Medulla oblongata (tissue), 1 donor: ENCODE results near the gene ACD.

Experiments
- DNase-seq: peaks from one replicate; pipeline ENCODE4 v3.0.0-alpha.2; 2015; ENCODE audit errors: extremely low spot score

Gene ACD

DNA sequence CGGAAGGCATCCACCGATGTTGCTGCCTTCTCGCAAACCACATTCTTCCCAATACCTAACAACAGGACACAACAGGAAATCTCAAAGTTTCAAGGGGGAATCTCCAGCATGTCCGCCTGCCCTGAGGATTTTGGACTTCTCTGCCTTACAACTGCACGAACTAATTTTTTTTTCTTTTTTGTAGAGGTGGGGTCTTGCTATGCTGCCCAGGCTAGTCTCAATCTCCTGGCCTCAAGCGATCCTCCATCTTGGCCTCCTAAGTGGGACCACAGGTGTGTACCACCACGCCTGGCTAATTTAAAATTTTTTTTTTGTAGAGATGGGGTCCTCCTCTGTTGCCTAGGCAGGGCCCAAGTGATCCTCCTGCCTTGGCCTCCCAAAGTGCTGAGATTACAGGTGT lies 15.9 kb upstream of the ACD start:
- no peak for DNase-seq

DNA sequence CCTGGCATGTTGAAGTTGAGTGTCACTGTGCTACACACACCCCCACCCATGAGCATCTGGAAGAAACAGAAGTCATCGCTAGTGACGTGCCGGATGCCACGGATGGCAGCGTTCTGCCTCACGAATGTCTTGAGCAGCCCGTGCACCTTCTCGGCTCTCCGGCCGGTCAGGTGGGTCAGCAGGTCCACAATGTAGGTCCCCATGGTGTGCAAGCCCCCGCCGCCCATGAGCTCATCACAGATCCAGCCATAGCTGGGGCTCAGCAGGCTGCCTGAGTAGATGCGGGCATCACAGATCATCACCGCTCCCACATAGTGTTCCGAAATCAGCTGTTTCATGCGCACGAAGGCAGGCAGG lies 15.5 kb upstream of the ACD start:
- DNase-seq, result no peak

DNA sequence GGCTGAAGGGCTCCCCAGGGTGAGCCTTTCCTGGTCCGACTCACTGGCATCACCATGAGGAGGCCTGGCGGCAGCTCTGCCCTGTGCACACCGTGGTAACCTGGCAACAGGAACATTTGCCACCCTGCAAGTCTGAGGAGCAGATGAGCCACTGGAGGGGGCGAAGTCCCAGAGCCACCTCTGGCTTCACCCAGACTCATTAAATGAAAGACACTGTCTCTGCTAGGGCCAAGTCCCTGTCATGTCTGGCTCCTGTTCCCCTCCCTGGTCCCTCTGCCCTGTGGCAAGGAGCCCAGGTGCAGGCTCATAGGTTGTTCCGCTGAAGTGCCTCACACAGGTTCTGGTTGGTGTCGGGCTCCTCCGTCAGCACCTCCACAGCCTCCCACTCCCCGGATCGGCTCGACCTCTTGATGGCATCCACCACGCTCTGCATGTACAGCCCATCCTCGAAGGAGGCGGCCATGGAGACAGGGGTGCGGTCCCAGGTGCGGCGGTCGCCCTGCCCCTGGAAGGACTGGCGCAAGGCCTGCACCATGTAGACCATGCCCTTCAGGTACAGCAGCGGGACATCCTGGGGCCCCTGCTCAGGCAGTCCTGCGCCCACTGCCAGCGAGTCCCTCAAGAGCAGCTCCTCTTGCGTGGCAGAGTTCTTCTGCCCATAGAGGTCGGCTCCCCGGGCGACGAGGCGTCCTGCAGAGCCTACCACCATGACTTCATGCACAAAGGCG lies 15.0 kb upstream of the ACD start:
- no peak for DNase-seq

DNA sequence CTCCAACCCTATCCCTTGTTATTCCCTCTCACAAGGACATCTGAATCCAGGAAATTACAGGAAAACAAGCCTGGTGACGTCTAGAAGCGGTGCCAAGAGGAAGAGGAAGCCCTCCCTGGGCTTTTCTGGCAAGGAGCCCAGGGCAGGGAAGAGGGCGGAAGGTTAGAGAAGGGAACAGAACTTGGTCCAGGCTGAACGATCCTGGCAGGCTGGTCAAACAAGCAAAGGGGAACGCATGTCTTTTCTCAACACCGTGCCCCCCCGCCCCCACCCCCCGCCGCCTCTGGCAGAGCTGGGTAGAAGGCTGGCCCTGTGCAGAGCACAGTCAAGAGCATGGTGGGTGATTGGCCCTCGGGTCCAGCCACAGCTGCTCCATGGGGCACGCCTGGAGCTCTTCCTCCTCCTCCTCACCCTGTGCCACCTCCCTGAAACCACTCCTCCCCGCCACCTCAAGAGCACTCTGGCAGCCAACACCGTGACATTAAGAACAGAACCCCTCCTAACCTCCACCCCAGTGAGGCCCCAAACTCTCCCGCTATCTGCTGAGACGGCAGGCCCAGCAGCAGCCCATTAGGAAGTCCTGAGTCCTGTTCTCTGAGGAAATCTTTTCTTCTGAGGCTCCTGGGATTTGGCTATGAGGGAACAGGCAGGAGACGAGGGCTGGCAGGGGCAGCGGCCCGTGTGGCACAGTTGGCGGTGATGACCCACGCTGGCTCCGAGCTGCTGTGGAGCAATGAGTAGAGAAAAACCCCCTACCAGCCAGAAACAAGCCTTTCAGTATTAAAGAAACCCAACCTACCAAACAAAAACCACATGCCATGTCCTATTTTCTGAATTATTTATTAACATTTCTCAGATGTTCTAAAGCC lies 13.9 kb upstream of the ACD start:
- peak; percentile 81 for DNase-seq

DNA sequence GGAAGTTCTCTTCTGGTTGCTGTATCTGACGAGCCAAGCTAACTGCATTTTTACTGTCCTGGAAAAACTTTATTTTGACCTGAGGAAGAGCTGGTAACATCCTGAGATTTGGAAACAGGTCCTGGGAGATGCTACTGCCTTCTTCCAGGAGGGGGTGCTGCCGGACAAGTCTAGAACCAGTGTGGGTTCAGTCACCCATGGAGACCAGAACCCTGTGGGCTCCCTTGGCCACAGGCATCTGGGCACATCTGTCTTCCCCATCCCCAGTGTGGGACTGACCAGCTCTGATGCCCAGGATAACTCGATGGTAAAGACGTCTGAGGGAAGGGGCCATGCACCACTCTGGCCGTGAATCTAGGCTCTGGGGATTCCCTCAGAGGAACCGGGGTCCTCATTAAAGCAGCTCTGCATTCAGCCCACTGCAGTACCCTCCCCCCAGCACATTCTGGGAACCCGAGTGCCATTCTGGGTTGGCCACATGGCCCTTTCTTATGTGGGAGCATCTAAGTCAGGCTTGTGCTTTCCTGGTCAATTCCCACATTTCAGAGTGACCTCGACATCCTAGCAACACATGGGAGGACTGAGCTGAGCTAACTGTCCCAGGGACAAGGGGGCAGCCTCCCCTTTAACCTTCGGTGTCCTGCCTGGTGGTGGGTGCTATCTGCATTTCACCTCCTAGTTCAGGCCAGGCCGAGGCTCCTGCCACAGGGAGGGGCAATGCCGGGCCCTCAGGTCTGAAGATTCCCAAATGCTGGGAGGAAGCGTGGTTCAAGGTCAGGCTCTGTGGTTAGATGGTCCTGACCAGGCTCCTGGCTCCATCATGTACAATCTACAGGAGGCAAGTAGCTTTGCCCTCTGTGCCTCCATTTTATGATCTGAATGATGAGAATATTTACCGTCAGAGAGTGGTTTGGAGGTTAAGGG lies 12.9 kb upstream of the ACD start:
- DNase-seq, result peak; percentile 75

DNA sequence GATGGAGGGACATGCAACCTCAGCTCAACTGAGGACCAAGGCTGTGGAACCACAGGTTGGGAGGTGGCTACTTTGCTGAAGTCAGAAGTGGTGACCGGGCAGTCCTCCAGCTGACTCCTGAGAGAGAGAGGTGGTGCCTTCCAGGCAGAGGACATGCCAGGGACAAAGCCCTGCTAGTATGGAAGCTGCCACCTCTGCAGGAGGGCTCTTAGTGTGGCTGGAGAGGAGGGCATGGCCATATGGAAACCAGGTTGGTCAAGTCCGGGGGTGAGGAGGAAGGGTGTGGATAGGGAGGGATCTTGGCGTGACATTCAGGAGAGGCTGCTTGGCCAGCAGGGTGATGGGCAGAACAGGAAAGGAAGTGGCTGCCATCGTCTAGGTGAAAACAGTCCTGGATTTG lies 12.2 kb upstream of the ACD start:
- DNase-seq, result no peak

DNA sequence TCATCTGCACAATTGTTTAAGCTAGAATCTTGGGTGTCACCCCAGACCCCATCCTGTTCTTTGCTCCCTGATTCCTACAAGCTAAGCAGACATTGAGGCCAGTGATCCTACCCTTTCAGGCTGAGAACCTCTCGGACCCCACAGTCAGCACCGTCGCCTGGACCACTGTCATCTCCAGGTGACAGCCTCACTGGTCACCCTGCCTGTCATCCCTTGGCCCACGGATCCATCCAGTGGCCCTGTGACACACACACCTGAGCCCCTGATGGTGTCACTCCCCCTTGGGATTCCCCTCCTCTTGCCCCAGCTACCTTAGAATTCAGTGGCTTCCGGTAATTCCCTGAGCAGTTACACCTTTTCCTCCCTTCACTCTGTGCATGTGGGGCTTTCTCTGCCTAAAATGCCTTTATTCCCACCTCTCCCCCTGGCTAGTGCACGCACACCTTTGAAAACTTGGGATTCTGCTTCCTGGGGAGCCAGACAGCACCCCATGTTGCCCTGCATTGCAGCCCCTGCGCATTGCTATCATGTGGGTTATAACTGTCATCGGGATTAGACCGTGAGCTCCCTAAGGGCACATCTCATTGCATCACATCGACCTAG lies 9.5 kb upstream of the ACD start:
- DNase-seq, result no peak

DNA sequence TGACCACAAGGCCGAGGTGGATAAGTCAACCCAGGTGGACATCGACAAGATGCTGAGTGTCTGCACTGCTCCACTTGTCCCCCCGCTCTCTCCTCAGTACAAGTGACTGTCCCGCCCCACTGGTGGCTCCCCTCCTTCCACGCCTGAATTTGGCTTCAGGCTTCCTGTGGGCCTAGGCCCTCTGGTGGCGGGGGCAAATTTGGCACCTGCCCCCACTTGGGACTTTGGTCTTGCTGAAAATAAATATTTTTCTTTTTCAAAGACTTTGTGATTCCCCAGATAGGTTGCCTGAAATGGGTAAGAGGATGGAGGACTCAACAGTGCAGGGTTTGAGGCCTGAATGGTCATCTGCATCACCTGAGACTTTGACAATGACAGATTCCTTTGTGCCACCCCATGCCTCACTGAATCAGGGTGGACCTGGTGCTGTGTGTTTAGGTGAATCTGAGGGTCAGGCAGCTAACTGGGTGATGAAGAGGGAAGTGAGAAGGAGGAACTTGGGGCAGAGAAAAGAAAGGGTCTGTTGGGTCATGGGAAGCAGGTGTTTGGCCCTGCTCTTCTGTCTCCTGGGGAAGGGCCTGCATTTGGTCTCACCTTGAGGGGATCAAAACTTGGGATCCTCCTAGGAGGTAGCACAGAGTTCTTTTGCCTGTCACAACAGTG lies 8.6 kb upstream of the ACD start:
- no peak for DNase-seq

DNA sequence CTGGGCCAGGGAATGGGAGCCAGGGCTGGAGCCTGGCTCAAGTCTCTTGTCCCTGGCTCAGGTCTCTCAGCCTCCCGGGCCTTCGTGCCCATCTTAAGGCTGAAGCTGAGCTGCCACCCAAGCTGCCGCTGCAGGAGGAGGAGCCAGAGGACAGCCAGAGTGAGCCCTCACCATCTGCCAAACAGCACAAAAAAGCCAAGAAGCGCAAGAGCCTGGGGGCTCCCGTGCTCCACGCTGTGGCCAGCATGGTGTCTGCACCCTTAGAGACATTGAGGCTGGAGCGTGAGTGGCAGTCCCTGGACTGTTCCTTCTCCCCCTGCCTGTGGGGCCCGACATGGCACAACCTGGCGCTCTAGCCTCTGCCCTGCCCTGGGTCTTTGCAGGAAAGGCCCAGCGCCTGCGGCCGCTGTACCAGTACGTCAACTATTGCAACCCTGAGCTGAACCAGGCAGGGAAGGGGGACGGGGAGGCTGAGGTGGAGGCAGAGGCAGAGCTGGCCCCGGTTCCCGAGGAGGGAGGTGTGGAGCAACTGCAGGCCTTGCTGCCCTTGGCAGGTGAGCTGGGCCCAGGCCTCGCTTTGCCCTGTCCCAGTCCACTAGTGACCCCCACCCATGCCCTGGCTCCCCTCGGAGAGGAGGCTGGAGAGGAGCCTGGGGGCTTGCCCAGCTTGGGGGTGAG lies 7.9 kb upstream of the ACD start:
- peak; percentile 94 for DNase-seq

DNA sequence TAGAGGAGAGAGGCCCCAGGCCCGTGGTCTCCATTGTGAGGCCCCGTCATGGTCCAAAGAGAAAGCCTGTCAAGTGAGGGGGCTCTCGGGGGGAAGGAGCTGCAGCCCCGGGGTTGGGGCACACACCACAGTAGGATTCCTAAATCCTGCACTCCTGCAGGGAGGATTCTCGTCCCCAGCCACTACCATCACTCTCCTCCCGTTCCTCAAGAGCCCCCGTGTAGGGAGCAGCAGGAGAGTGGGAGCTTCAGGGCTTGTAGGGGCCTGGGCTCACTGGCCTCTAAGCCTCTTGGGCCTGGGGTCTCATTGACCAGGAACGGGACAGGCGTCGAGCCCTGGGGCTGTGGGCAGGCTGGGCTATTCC lies 7.4 kb upstream of the ACD start:
- no peak for DNase-seq

DNA sequence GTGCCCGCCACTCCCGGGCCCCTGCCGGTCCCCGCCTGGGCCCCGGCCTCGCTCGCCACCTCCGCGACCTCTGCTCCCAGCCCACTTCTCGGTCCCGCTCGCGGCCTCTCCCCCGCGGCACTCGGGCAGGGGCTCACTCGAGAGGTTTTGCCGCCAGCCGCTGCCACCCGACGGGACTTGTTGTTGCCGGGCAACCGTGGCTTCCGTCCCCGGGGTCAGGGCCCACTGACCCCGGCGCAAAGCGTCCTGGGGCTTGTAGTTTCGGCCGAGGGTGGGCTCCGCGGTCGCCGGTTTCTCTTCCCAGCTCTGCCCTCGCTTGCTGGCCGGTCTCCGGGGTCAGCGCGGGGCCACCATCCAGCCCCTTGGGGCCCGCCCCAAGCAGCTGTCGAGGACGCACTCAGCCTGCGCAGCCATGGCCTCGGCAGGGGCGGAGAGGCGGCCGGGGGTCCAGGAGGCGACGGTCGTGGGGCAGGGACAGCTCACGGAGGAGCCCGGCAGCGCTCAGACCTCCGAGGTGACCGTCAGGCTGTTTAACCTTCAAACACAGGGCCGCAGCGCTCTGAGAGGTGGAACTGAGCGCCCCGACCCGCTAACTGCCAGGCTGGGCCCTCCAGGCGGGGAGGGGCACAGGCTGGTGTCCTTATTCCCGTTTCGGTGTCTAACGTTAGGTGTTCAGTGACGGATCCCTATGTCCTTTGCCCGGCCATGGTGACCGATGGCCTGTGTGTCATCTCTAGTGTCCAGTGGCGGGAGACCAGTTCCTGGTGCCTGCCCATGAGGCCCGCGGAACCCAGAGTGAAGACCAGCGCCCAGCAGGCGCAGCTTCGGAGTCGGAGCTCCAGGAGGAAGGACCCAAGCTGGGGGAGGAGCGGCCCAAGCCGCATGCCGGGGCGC lies 6.7 kb upstream of the ACD start, which contains the start of the genes C16orf86 and ENKD1:
C16orf86 (plus strand) TSS at position 256 of the 894 bp plus-strand sequence; CDS start at position 413, 157 bp downstream.
ENKD1 (minus strand) TSS at position 192 of the 894 bp plus-strand sequence. CDS start 308 bp downstream, outside the sequence.
- peak; percentile 91 for DNase-seq

DNA sequence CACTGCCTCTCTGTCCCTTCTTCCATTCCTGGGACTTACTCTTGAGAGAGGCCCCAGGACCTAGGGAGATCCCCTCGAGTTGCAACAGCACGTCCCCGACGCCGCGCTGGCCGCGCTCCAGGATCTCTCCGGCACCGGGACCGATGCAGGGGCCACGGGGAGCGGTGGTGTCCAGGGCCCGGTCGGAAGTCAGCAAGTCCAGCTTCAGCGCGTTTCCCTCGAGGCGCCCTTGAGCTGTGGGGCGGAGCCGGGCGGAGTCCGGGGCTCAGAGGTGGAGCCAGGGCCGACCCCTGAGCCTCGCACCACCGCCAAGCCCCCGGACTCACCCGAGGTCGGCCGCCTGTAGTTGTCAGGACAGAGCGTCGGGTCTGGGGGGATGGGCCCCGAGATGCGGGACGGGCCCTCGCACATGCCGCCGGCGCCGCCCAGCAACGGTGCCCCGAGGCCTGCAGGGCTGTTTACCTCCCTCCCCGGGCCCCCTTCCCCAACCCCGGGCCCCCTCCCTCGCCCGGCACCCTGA lies 6.0 kb upstream of the ACD start:
- no peak for DNase-seq

DNA sequence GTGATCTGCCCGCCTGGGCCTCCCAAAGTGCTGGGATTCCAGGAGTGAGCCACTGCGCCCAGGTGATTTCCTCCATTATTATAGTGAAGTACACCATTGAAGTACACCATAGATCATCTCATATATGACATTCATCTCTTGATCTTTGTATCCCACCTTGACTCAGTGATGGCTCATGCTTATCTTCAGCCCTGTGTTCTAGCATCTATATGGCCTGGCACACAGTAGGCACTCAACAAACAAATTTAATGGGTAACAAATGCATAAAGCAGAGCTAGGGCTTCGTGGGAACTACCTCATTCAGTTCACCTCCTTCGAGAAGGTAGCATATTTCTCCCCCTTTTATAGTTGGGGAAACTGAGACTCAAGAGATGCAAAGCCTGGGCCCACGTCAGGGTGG lies 5.5 kb upstream of the ACD start:
- no peak for DNase-seq

DNA sequence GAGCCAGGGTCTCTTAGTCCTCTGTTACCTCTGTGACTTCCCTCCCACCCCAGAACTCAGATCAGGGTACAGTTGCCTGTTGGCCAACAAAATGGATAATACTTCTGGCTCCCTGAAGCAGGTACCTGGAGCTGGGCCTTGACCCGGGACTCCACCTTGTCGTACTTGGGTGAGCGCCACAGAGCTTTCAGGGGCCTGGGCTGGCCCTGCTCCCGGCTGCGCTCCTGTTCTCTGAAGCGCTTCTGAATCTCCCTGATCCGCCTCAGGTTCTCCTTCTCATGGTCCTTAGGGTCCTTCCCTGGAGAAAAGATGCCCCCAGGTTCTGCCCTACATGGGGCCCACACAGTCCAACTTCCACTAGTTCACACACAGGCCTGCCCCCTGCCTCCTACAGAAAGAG lies 4.8 kb upstream of the ACD start:
- no peak for DNase-seq

DNA sequence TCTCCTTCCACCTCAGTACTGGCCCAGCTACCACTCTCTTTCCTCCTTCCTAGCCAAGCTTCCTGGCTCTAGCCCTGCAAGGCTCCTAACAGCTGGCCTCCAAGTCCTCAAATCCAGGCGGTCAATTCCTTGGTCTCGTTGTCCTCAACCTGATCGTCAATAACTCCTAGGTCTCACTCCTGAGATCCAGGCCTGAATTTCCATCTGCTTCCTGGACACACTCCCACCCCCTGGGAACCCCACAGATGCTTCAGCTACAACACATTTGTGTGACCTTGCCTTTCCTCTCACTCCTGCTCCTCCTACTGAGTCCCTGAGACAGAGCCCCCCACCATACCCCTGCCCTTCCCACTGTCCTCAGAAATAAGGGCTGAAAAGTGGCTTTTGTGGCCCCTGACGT lies 4.2 kb upstream of the ACD start:
- no peak for DNase-seq

DNA sequence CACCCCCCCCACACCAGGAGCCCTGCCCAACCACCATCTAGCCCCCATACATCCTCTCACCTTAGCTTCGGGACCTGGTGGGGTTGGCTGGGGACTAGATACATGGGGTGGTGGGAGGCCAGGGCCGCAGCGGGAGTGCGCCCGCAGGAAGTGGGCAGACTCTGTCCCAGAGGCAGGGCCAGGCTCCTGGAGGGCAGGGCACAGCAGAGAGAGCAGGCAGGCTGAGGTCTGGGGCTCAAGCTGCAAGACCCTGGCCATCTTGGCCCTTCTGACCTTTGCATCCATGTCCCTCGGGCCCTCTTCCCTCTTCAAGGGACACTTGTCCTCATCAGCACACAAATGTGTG lies 3.8 kb upstream of the ACD start:
- no peak for DNase-seq

DNA sequence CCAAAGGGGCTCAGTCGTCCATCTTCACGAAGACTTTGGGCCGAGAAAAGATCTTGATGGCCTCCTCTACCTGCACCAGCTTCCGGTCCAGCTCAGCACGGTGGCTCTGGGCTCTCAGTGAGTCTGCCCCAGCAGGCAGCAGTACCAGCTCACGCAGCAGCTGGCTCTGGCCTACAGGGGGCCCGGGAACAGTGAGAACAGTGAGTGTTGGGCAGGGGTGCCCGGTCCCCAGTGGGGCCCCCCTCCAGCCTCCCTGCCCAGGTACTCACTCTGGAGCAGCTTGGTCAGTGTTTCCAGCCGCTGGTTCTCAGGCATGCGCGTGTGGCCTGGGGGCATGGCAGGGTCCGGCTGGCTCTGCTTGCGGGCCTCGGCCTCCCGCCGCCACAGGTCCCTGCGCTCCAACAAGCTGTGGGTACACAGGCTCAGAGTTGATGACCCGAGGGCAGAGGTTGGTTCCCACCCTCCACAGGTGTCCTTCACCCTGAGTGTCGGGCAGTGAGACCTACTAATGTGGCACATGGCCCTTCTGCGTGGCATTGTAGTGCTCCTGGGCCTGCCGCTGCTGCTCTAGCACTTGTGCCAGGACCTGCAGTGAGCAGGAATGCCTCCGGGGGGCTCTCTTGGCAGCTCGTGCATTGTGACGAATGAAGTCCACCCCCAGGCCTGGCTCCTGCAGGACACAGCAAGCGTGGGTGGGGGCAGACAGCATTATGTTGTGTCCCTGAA lies 3.3 kb upstream of the ACD start:
- no peak for DNase-seq

DNA sequence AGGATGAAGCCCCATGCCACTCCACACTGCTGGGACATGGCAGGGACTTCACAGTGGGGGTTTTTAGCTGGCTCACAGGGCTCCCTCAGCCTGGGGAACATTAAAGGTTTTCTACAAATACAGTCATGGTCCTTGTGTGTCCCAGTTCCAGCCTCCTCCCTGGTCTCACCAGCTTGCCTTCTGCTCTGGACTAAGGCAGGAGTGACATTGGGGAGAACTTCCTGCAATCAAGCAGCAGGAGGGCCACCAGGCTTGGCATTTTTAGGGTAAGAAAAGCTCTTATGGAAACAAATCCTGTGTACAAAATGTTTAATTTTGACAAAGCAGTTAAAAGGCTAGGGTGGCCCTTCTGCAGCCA lies 2.6 kb upstream of the ACD start:
- DNase-seq, result no peak
